Embryonic facial prominence (tissue), 1 donor: ENCODE results near the gene BACE1.

ENCODE experiments used
- DNase-seq: peaks from one replicate; pipeline ENCODE4 v3.0.0-alpha.2; 2016; ENCODE audit errors: extremely low spot score

Gene BACE1

GRCh38 chr11:117309310-117309709 is 6.7 kb downstream of the BACE1 start:
- DNase-seq, result no peak

GRCh38 chr11:117305145-117305544 is 10.9 kb downstream of the BACE1 start:
- no peak for DNase-seq

- no peak for DNase-seq
These were observed 12.3 kb downstream of the BACE1 start for GRCh38 chr11:117303646-117304315.

GRCh38 chr11:117303101-117303500 is 13.0 kb downstream of the BACE1 start:
- no peak for DNase-seq

GRCh38 chr11:117302228-117302627 is 13.8 kb downstream of the BACE1 start:
- no peak for DNase-seq

GRCh38 chr11:117300773-117301172 is 15.3 kb downstream of the BACE1 start:
- DNase-seq, result no peak

GRCh38 chr11:117300283-117300663 is 15.8 kb downstream of the BACE1 start:
- no peak for DNase-seq

- DNase-seq, result no peak
These were observed 16.4 kb downstream of the BACE1 start for GRCh38 chr11:117299351-117300282.

GRCh38 chr11:117298195-117298594 is 17.9 kb downstream of the BACE1 start:
- no peak for DNase-seq

- DNase-seq, result no peak
These were observed 19.2 kb downstream of the BACE1 start for GRCh38 chr11:117296881-117297280.

GRCh38 chr11:117295438-117296137 is 20.5 kb downstream of the BACE1 start:
- no peak for DNase-seq

GRCh38 chr11:117292616-117293015 is 23.4 kb downstream of the BACE1 start:
- DNase-seq, result no peak

- DNase-seq, result no peak
These were observed 25.2 kb downstream of the BACE1 start, which contains the start of gene BACE1-AS for GRCh38 chr11:117290809-117291396. TSS of gene BACE1-AS (plus strand) at chr11:117291346.

- no peak for DNase-seq
These were observed 26.3 kb downstream of the BACE1 start for GRCh38 chr11:117289795-117290194.

- no peak for DNase-seq
These were observed 28.4 kb downstream of the BACE1 start for GRCh38 chr11:117287668-117288067.

- no peak for DNase-seq
These were observed 29.5 kb downstream of the BACE1 start for GRCh38 chr11:117286588-117286987.

- DNase-seq, result no peak
These were observed 32.0 kb downstream of the BACE1 start for GRCh38 chr11:117284053-117284452.

GRCh38 chr11:117282956-117283355 is 33.1 kb downstream of the BACE1 start:
- DNase-seq, result no peak

- DNase-seq, result no peak
These were observed 34.2 kb downstream of the BACE1 start for GRCh38 chr11:117281869-117282268.

GRCh38 chr11:117281159-117281558 is 34.9 kb downstream of the BACE1 start:
- no peak for DNase-seq

GRCh38 chr11:117279711-117280376 is 36.2 kb downstream of the BACE1 start:
- DNase-seq, result no peak
